Measurements from ENCODE around the gene ERH. TPM values are rescaled to one million over a fixed set of nuclear protein-coding genes. Genes with fewer than 3 reads are reported as not detected.
"Not testable (repeated sequence)": the region's sequence is repeated elsewhere in the genome, so short reads cannot be mapped to it uniquely, and the experiment has no call there.

The ERH gene
- total RNA-seq, 4 donors from 2014 or later: 62.4 to 70.9 (median 68.8) TPM

- TF ChIP-seq CTCF (IDR thresholded peaks at IDR 0.05): no peak
- DNase-seq (ENCODE audit: low spot score) (no peak), ATAC-seq (ENCODE audit: low FRiP score) (no peak)
Observed at GRCh38 chr14:69398818-69399210, 715 bp upstream of the ERH start.

GRCh38 chr14:69395929-69396328 lies 2.2 kb downstream of the ERH start:
- DNase-seq (ENCODE audit: low spot score): no peak
- TF ChIP-seq CTCF (IDR thresholded peaks at IDR 0.05): no peak
- no peak for ATAC-seq (ENCODE audit: low FRiP score)

- no peak for ATAC-seq (ENCODE audit: low FRiP score)
- DNase-seq (ENCODE audit: low spot score): no peak
- TF ChIP-seq CTCF (IDR thresholded peaks at IDR 0.05): no peak
Observed at GRCh38 chr14:69392481-69392880, 5.6 kb downstream of the ERH start.

GRCh38 chr14:69391400-69391799 lies 6.7 kb downstream of the ERH start:
- not testable (repeated sequence) for ATAC-seq (ENCODE audit: low FRiP score); DNase-seq (ENCODE audit: low spot score)

GRCh38 chr14:69387311-69387710 lies 10.8 kb downstream of the ERH start:
- TF ChIP-seq CTCF (IDR thresholded peaks at IDR 0.05): no peak
- no peak for DNase-seq (ENCODE audit: low spot score)
- ATAC-seq (ENCODE audit: low FRiP score): no peak

GRCh38 chr14:69378274-69378673 lies 19.8 kb downstream of the ERH start:
- no peak for ATAC-seq (ENCODE audit: low FRiP score)
- TF ChIP-seq CTCF (IDR thresholded peaks at IDR 0.05): no peak
- DNase-seq (ENCODE audit: low spot score): no peak

- TF ChIP-seq CTCF (IDR thresholded peaks at IDR 0.05): no peak
- ATAC-seq (ENCODE audit: low FRiP score): no peak
- no peak for DNase-seq (ENCODE audit: low spot score)
Observed at GRCh38 chr14:69376439-69376838, 21.7 kb downstream of the ERH start.

- no peak for TF ChIP-seq CTCF (IDR thresholded peaks at IDR 0.05)
- ATAC-seq (ENCODE audit: low FRiP score) (no peak), DNase-seq (ENCODE audit: low spot score) (no peak)
Observed at GRCh38 chr14:69375722-69376121, 22.4 kb downstream of the ERH start.
